SK-N-MC (cell line): Measurements from ENCODE around the gene UMAD1.

Experiments used
- EZH2 ChIP-seq: fragments of 200-600 bp; sonication (generic); IDR thresholded peaks from one replicate; pipeline ENCODE4 v1.6.1; 2017; ENCODE audit warnings: antibody characterized with exemption
- FOXP2 ChIP-seq: optimal IDR thresholded peaks from 2 replicates; pipeline ENCODE3; 2011; ENCODE audit warnings: mild to moderate bottlenecking, moderate library complexity; ENCODE audit not compliant: insufficient read depth; ENCODE audit errors: extremely low read length, control extremely low read depth
- POLR2AphosphoS5 ChIP-seq: IDR thresholded peaks from 2 replicates; pipeline ENCODE4 v1.6.1; 2012; ENCODE audit warnings: mild to moderate bottlenecking, low read depth, low read length, borderline replicate concordance

GRCh38 chr7:7761340-7761973 is 120.9 kb downstream of the UMAD1 start:
- TF ChIP-seq EZH2: no peak
- TF ChIP-seq POLR2AphosphoS5: no peak
- TF ChIP-seq FOXP2: no peak
